IgD-negative memory B cell (primary cell): ENCODE measurements around the gene PDE4DIP. TPM values are rescaled to one million over a fixed set of nuclear protein-coding genes. Genes with fewer than 3 reads are reported as not detected.
"Not testable (repeated sequence)": the region's sequence is repeated elsewhere in the genome, so short reads cannot be mapped to it uniquely, and the experiment has no call there.

ENCODE experiments used
- H3K27ac Mint-ChIP-seq, 3 donors: one replicate each; pipeline ENCODE4 v1.8.0; 2020 to 2022; ENCODE audit warnings: mild to moderate bottlenecking in 3 of 3, mixed read lengths in 3 of 3, moderate library complexity in 1 of 3
- H3K27me3 Mint-ChIP-seq: one replicate; pipeline ENCODE4 v1.8.0; 2021; ENCODE audit warnings: mixed read lengths
- H3K36me3 Mint-ChIP-seq: one replicate; pipeline ENCODE4 v1.8.0; 2020; ENCODE audit warnings: mild to moderate bottlenecking, mixed read lengths
- H3K4me1 Mint-ChIP-seq, 3 donors: one replicate each; pipeline ENCODE4 v1.8.0; 2020 to 2022; ENCODE audit warnings: mixed read lengths in 3 of 3, mild to moderate bottlenecking in 1 of 3
- H3K4me3 Mint-ChIP-seq, 4 donors: one replicate each; pipeline ENCODE4 v1.8.0; 2020 to 2022; ENCODE audit warnings: mild to moderate bottlenecking in 4 of 4, mixed read lengths in 4 of 4, moderate library complexity in 3 of 4
- H3K9me3 Mint-ChIP-seq, 3 donors: one replicate each; pipeline ENCODE4 v1.8.0; 2020 to 2021; ENCODE audit warnings: mixed read lengths in 3 of 3, mild to moderate bottlenecking in 1 of 3
- polyA plus RNA-seq: library from polyadenylated mRNA; unstranded; fragments of 300-500 nt; fragmentation: Illumina TruSeq; gene quantifications from one replicate; pipeline ENCODE4 v1.2.3, GENCODE V29; 2021

PDE4DIP gene
- polyA plus RNA-seq, result 44.1 TPM

DNA sequence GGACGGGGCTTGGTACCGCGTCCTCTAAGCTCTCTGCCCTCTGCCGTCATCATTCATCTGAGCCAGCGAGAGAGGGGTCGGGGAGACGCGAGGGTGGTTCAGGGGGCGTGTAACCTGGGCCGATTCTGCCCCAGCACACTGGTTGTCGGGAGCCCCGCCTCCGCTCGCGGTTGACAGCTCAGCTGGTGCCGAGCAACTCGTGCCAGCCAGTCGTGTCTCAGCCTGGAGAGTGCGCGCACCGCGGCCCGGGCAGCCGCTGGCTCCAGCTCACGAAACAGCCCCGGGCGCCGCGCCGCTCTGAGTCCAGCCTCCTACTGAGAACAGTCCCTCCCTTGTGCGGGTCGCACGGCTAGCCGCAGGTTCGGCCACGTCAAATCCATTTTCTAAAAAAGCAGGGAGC is at the start of gene PDE4DIP:
PDE4DIP (plus strand) TSS at position 209 of the 400 bp plus-strand sequence. CDS start 347 bp downstream, outside the sequence.
- H3K27ac Mint-ChIP-seq, H3K9me3 Mint-ChIP-seq, H3K27me3 Mint-ChIP-seq, H3K4me1 Mint-ChIP-seq, H3K36me3 Mint-ChIP-seq: not testable (repeated sequence)
- peak within 1 kb of the TSS in 2 of 4 donors; percentile 75 to 91 for H3K4me3 Mint-ChIP-seq

DNA sequence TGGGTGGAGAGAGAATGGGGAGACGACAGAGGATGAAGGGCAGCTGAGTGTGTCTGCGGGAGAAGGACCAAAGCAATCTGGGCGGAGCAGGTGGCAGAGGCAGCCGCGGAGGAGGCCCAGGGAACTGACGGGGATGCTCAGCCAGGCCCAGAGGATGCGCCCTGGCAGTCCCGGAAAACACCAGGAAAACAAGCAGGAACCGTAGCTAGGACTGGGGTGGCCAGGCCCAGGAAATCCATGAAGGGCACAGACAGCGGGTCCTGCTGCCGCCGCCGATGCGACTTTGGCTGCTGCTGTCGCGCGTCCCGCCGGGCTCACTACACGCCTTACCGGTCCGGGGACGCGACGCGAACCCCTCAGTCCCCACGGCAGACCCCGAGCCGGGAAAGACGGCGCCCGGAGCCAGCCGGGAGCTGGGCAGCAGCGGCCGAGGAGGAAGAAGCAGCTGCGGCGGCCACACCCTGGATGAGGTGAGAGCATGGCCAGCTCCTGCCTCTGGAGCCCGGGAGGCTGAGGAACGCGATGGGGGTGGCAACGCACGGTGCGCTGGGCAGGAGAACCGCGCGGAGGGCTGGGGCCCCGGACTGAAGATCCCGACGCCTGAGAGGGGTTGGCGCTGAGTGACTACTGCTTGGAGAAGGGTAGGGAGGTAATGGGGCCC is 35.8 kb upstream of the PDE4DIP start:
- not testable (repeated sequence) for H3K27me3 Mint-ChIP-seq, H3K36me3 Mint-ChIP-seq, H3K27ac Mint-ChIP-seq, H3K4me1 Mint-ChIP-seq, H3K4me3 Mint-ChIP-seq, H3K9me3 Mint-ChIP-seq

DNA sequence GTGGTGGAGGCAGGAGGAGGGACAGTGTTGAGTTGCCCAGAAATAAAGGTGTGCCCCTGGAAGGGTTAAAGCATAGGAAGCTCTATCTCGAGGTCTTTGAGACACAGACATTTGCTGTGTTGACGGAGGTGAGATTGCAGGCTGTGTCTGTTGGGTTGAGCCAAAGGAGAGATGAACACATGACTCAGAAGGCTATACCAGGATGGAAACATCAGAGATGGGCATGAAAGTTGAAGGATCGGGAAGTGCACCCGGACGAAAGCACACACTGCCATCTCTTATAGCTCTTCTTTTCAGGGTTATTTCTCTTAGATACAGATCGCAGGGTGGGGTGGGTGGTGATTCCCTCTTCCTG is 35.3 kb upstream of the PDE4DIP start:
- not testable (repeated sequence) for H3K27ac Mint-ChIP-seq, H3K36me3 Mint-ChIP-seq

DNA sequence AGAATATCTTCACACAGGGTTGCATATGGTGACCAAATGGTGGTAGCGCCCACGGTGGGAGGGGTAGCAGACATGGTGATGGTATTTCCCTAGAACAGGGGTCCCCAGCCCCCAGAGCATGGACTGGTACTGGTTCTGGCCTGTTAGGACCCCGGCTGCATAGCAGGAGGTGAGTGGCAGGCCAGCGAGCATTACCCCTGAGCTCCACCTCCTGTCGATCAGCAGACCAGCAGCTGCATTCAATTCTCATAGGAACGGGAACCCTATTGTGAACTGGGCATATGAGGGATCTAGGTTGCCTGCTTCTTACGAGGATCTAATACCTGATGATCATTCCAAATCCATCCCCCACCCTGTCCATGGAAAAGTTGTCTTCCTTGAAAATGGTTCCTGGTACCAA is 22.0 kb upstream of the PDE4DIP start:
- not testable (repeated sequence) for H3K9me3 Mint-ChIP-seq, H3K4me1 Mint-ChIP-seq, H3K4me3 Mint-ChIP-seq, H3K27me3 Mint-ChIP-seq, H3K36me3 Mint-ChIP-seq, H3K27ac Mint-ChIP-seq

More for the DNA sequence above, 35.3 kb upstream of the PDE4DIP start:
- H3K4me1 Mint-ChIP-seq, H3K9me3 Mint-ChIP-seq, H3K27me3 Mint-ChIP-seq, H3K4me3 Mint-ChIP-seq: not testable (repeated sequence)

DNA sequence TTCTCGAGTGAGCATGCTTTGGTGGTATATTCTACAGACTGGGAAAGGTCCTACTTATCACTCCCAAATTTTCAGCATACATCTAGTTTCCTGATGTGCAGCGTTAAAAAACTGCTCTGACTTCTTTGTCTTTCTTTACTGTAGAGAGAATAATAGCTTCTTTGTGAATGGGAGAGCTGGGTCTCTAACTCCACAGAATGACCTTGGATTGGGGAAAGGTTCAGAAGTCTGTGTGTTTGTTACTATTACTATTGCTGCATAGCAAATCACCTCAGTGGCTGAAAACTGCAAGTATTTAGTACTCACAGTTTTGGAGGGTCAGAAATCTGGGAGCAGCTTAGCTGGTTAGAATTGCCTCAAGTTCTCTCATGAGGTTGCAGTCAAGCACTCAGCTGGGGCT is 20.4 kb upstream of the PDE4DIP start:
- not testable (repeated sequence) for H3K27ac Mint-ChIP-seq, H3K4me3 Mint-ChIP-seq, H3K9me3 Mint-ChIP-seq, H3K4me1 Mint-ChIP-seq, H3K27me3 Mint-ChIP-seq, H3K36me3 Mint-ChIP-seq

DNA sequence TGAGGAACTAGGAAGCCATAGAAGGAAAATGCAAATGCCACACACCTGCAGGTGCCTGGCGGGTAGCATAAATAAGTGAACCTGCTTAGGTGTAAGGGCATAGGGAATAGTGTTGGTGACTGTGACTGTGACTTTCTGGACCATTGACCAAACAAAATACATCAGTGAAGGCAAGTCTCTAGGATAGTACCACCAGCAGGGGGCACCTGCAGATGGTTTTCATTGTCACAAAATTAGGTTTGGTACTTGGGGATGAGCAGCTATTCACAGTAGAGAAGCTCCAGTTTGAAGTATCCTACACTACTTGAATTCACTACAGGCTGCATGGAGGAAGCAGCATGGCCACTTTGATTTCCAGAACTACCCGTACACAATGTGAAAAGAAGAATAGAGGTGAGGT is 19.2 kb upstream of the PDE4DIP start:
- not testable (repeated sequence) for H3K27me3 Mint-ChIP-seq, H3K4me1 Mint-ChIP-seq, H3K4me3 Mint-ChIP-seq, H3K27ac Mint-ChIP-seq, H3K9me3 Mint-ChIP-seq, H3K36me3 Mint-ChIP-seq

DNA sequence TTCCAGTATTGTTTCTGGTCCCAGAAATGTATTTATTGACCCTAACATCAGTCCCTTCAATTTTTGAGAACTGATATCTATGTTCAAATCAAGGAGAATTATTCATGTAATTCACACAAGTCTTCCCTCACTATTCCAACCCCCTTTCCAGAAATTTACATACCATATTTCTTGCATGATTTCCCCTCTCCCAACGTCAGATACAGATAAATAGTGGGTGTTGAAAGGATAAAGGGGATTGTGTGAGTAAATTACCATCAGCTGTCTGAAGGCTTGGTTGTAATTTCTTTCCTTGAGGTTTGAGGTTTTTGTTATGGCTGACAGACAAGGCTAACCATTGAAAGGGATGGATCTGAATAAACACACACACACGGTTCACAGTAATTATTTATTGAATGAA is 15.7 kb upstream of the PDE4DIP start:
- not testable (repeated sequence) for H3K9me3 Mint-ChIP-seq, H3K27me3 Mint-ChIP-seq, H3K27ac Mint-ChIP-seq, H3K4me1 Mint-ChIP-seq, H3K4me3 Mint-ChIP-seq, H3K36me3 Mint-ChIP-seq

DNA sequence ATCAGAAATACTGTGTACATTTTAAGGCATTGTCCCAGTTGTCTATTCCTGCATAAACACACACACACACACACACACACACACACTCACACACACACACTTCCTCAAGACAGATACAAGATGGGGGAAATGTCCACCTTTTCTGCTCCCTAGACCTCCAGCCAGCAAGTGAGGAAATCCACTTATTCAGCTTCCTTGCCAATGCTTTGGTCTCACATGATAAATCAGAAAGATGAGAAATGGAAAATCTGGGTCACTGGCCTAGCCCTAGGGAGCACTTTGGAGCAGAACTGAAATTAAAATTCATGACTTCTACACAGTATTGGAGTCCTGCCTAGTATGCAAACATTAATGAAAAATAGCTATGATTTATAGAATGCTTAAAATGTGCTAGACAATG is 15.3 kb upstream of the PDE4DIP start:
- H3K9me3 Mint-ChIP-seq, H3K4me3 Mint-ChIP-seq, H3K27me3 Mint-ChIP-seq, H3K36me3 Mint-ChIP-seq, H3K4me1 Mint-ChIP-seq, H3K27ac Mint-ChIP-seq: not testable (repeated sequence)

DNA sequence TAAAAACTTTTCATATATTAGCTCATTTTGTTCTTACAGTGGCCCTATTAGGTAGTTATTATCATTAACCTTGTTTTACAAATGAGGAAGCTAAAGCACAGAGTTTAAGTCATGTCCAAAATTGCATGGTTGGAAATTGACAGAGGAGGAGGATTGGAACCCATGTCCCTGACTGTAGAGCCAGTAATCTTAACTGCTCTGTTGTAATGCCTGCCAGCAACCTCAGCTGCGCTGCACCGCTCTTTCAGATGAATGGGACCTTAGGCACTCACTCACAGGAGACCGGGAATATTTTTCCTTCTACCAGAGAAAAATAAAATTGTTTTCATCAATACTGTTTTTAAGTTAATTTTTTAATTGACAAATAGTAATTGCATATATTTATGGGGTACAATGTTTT is 14.9 kb upstream of the PDE4DIP start:
- H3K9me3 Mint-ChIP-seq, H3K27me3 Mint-ChIP-seq, H3K27ac Mint-ChIP-seq, H3K4me3 Mint-ChIP-seq, H3K36me3 Mint-ChIP-seq, H3K4me1 Mint-ChIP-seq: not testable (repeated sequence)

DNA sequence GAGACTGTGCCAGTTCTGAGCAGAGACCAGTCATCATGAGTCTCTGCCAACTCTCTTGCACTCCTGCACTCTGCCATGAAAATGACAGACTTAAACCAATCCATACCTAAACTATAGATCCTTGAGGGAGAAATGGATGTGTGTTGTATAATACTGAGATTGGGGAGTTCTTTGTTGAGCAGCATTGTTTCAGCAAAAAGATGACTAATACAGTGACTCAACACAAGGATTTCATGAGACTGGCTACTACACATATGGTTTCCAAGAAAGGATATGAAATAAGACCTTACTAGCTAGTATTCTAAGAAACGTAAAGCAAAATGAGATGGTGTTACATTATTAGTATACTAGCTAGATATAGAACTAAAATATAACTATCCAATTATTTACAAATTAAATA is 3.0 kb upstream of the PDE4DIP start:
- not testable (repeated sequence) for H3K9me3 Mint-ChIP-seq, H3K27me3 Mint-ChIP-seq, H3K4me1 Mint-ChIP-seq, H3K27ac Mint-ChIP-seq, H3K4me3 Mint-ChIP-seq, H3K36me3 Mint-ChIP-seq

DNA sequence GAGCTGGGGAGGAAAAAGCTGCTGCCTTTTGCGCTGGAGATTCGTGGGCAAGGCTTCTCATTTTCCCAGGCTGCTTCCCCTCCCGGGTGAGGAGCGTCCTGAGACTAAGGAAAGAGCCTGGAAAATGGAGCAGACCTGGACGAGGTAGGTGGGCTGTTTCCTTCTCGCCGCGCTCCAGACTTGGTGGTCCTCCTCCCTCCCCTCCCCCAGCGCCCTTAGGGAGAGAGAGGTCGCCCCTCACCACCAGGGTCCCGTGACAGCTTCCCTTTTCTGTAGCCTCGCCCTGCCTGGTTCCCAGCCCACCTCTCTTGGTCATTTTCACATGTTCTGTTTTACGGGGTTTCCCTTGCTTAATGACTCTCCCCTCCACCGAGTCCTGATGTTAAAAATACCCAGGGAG is 423 bp downstream of the PDE4DIP start:
- not testable (repeated sequence) for H3K9me3 Mint-ChIP-seq, H3K4me1 Mint-ChIP-seq, H3K4me3 Mint-ChIP-seq, H3K27me3 Mint-ChIP-seq, H3K27ac Mint-ChIP-seq, H3K36me3 Mint-ChIP-seq

DNA sequence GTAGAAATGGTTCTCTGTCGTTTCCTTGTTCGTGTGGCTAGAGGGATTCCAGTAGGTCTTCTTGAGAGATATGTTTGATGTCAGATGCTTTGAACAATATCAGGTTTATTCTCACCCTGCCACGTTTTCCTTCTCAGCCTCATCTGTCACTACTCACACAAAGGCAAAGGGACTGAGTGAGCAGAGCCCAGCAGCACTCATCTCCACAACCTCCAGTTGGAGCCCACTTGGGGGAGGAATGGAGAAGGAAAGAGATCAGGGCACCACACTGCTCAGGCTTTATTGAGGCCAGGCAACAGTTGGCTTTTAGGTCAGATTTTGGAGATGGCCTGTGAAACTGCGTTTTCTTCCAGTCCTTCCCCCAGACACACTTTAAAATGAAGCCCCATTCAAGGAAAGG is 840 bp downstream of the PDE4DIP start:
- not testable (repeated sequence) for H3K4me1 Mint-ChIP-seq, H3K9me3 Mint-ChIP-seq, H3K36me3 Mint-ChIP-seq, H3K4me3 Mint-ChIP-seq, H3K27me3 Mint-ChIP-seq, H3K27ac Mint-ChIP-seq

DNA sequence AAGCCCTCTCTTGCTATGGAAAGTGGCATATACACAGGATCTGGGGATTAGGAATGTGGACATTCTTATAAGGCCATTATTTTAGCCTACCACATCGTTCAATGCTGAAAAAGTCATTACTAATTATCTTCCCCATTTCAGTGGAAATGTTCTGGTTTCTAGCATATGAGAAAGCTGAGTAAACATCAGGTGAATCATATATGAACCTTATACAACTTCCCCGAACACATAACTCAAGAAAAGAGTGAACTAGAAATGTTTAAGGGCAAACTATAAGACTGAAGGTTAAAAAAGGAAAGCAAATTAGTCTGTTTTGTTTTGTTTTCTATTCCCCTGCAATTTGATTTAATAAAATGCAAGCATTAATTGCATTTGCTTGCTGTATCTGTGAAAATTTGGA is 6.1 kb downstream of the PDE4DIP start:
- H3K27ac Mint-ChIP-seq, H3K4me1 Mint-ChIP-seq, H3K27me3 Mint-ChIP-seq, H3K9me3 Mint-ChIP-seq, H3K4me3 Mint-ChIP-seq, H3K36me3 Mint-ChIP-seq: not testable (repeated sequence)

DNA sequence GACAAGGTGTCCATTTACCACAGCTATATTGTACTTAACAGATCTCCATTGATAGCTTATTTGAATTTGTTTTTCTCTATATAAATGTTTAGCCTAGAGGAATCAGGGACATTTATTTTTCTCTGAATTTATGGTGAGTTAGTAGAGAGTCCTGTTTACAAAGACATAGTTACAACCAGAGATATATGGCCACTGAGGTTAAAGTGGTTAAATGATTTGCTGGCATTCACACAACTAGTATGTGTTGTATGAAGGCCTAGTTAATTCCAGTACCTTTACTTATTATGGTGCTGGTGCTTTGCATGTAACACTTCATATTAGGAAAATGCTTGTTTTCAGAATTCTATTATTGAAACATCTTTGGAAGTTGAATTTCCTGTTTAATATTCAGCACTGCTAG is 6.6 kb downstream of the PDE4DIP start:
- H3K4me1 Mint-ChIP-seq, H3K4me3 Mint-ChIP-seq, H3K27me3 Mint-ChIP-seq, H3K36me3 Mint-ChIP-seq, H3K27ac Mint-ChIP-seq, H3K9me3 Mint-ChIP-seq: not testable (repeated sequence)

DNA sequence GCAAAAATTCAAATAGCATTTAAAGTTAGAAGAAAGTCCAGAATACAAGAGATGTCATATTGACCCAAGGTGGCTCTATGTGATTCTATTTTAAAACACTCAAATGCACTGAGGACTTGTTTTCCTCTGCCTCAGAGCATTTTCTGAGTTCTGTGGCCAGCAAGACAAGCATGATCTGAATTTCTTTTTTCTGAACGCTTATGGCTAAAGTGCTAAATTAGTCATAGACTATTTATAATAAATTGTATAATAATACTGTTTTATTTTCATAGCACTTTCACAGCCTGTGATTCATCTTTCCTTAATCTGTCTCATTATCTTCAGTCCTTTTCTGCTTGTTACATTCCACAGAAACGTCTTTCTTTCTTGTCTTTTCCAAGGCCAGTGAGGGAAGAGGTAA is 7.5 kb downstream of the PDE4DIP start:
- H3K4me3 Mint-ChIP-seq, H3K36me3 Mint-ChIP-seq, H3K27me3 Mint-ChIP-seq, H3K4me1 Mint-ChIP-seq, H3K9me3 Mint-ChIP-seq, H3K27ac Mint-ChIP-seq: not testable (repeated sequence)

DNA sequence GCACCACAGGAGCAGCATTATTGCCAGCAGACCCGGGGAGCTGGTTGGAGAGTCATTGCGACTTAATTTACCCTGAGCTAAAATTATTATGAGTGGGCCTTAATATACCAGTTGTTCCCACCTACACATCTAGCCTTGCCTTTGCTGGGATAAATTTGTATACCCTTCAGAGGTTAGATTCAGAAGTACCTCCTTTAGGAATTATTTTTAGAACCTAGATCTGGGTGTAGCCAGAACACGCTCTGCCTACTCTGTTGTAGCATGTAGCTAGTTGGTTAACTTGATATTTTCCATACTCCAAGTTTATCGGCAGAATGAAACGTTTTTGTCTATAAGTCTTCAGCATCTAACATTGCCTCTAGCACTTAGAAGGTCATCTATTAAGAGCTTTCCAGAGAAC is 9.1 kb downstream of the PDE4DIP start:
- H3K27me3 Mint-ChIP-seq, H3K4me1 Mint-ChIP-seq, H3K4me3 Mint-ChIP-seq, H3K27ac Mint-ChIP-seq, H3K36me3 Mint-ChIP-seq, H3K9me3 Mint-ChIP-seq: not testable (repeated sequence)

DNA sequence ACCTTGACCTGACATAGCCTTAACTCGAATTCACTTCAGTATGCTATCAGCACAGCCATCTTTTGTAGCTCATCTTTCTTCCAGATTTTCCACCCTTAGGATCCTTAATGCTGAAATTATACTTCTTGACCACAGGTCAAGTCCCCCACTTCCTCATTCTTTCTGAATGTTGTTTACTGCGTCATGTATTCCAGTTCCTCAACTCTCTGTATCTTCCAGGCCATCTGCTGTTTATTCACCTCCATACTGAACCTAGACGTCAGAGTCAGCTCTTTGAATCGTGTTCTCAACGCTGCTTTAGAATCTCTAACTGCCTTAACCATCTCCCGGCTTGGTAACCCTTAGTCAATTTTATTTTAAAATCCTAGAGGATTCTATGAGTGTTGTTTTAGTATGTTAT is 9.8 kb downstream of the PDE4DIP start:
- H3K9me3 Mint-ChIP-seq, H3K4me1 Mint-ChIP-seq, H3K36me3 Mint-ChIP-seq, H3K27ac Mint-ChIP-seq, H3K4me3 Mint-ChIP-seq, H3K27me3 Mint-ChIP-seq: not testable (repeated sequence)
